ENCODE measurements around the gene SIVA1.

GRCh38 chr14:104774453-104775072 lies 21.6 kb downstream of the SIVA1 start:
- TF ChIP-seq POLR2A (IDR thresholded peaks at IDR 0.05) (no peak), CTCF (IDR thresholded peaks at IDR 0.05) (no peak)

All from right lobe of liver (tissue), 4 donors.